Type B pancreatic cell (in vitro differentiated cells): ENCODE data around the gene RPLP2. TPM values are rescaled to one million over a fixed set of nuclear protein-coding genes. Genes with fewer than 3 reads are reported as not detected.

ENCODE experiments used
- DNase-seq: peaks from one replicate; pipeline ENCODE4 v3.0.0; 2021; ENCODE audit warnings: mixed read lengths; ENCODE audit not compliant: unreplicated experiment; ENCODE audit errors: extremely low spot score
- H3K27ac Mint-ChIP-seq: 2 replicates; pipeline ENCODE4 v1.8.0; 2021; ENCODE audit warnings: mild to moderate bottlenecking, mixed read lengths
- H3K27me3 Mint-ChIP-seq: 2 replicates; pipeline ENCODE4 v1.8.0; 2021; ENCODE audit warnings: mixed read lengths
- H3K36me3 Mint-ChIP-seq: 2 replicates; pipeline ENCODE4 v1.8.0; 2021; ENCODE audit warnings: mixed read lengths
- H3K4me1 Mint-ChIP-seq: one replicate; pipeline ENCODE4 v1.8.0; 2021; ENCODE audit warnings: mixed read lengths; ENCODE audit not compliant: unreplicated experiment
- H3K4me3 Mint-ChIP-seq: 2 replicates; pipeline ENCODE4 v1.8.0; 2021; ENCODE audit warnings: mild to moderate bottlenecking, mixed read lengths
- H3K9me3 Mint-ChIP-seq: 2 replicates; pipeline ENCODE4 v1.8.0; 2021; ENCODE audit warnings: mixed read lengths
- CTCF ChIP-seq: fragments of 200-600 bp; sonication (generic); conservative IDR thresholded peaks from 2 replicates; pipeline ENCODE4 v1.5.0; 2021; ENCODE audit warnings: antibody characterized with exemption, mild to moderate bottlenecking
- total RNA-seq: library from RNA; stranded (reverse); gene quantifications from 2 replicates; pipeline ENCODE4 v1.2.1, GENCODE V29; 2021; ENCODE audit warnings: low replicate concordance

The RPLP2 gene
- total RNA-seq, 1 donor from 2014 or later, result 1,985 TPM

DNA sequence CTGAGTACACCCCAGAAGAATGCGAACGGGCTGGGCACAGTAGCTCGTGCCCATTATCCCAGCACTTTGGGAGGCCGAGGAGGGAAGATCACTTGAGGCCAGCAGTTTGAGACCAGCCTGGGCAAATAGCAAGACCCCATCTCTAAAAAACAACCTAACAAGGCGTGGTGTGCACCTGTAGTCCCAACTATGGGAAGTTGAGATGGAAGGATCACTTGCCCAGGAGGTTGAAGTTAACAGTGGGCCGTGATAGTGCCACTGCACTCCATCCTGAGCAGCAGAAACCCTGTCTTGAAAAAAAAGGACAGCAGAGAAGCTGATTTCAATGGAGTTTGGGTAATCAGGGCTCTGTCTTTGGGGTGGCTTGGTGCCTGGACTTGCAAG lies 3.3 kb downstream of the RPLP2 start:
- DNase-seq, result no peak
- no peaks in the 10 kb centered on the region for H3K9me3 Mint-ChIP-seq
- H3K4me3 Mint-ChIP-seq, result no peak overlapping the region
- no peak for TF ChIP-seq CTCF
- H3K27me3 Mint-ChIP-seq, result no peaks in the 10 kb centered on the region
- H3K36me3 Mint-ChIP-seq, result no peaks in the 10 kb centered on the region
- H3K4me1 Mint-ChIP-seq, result peaks cover 10% of the 10 kb centered on the region
- no peak overlapping the region for H3K27ac Mint-ChIP-seq

DNA sequence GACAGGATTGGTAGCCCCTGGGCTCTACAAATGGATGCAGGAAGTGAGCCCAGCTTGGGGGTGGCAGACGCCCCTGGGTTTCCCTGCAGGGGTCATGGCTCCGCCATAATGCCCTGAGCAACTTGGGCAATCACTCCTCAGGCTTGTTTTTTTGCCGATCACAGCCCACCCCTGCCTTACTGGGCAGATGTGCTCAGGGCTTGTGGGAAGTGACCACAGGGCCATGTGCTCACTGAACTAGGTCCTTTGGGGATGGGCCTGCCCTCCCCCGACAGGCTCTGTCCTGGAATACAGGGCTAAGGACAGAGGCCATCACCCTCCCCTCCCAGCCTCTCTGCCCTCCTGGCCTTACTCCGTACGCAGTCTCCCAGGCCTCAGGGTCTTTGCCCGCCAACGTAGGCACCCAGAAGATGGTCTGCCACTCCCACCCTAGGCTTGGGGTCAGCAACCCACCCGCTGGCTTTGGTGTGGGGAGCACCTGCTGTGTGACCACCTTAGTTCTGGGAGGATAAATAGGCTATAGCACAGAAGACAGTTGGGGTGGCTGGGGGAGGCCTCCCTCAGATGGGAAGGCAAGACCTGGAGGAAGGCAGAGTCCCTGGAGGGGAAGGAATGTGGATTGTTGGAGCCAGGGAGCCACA lies 3.8 kb downstream of the RPLP2 start:
- no peak for DNase-seq
- Mint-ChIP-seq H3K27ac (no peak overlapping the region), H3K4me1 (peaks cover 10% of the 10 kb centered on the region), H3K4me3 (no peak overlapping the region), H3K27me3 (no peaks in the 10 kb centered on the region), H3K9me3 (no peaks in the 10 kb centered on the region), H3K36me3 (no peaks in the 10 kb centered on the region)
- TF ChIP-seq CTCF, result no peak

DNA sequence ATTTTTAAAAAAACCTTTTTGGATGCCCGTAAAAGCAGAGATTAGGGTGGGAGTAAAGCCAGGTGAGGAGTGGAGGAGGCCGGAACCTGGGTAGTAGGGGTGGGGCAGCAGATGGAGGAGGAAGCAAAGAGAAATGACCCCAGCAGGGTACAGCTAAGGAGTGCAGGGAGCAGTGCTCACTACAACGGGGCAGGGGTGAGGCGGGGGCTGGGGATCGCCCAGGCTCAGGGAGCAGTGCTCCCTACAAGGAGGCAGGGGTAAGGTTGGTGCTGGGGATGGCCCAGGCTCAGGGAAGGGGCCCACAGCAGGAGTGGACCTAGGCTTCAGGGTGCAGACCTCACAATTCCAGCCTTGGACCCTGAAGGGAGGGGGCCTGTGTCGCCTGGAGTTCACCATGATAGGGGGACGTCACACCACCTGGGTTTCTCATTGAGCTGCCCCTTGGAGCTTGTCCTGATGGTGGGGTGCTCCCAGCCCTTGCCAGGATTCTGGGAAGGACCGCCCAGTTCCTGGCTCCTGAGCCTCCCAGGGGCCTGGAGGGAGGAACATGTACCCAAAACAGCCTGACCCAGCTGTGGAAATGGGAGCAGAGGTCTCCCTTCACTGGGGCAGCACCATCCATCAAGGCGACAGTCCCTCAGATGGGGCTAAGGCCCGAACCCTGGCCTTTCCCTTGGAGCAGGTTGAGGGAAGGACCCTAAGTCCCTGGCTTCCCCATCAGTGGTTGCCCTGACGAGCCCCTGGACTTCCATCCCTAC lies 6.1 kb downstream of the RPLP2 start:
- no peaks in the 10 kb centered on the region for H3K36me3 Mint-ChIP-seq
- TF ChIP-seq CTCF, result no peak
- DNase-seq, result no peak
- no peaks in the 10 kb centered on the region for H3K9me3 Mint-ChIP-seq
- H3K27me3 Mint-ChIP-seq, result no peaks in the 10 kb centered on the region
- H3K4me1 Mint-ChIP-seq, result peaks cover 8% of the 10 kb centered on the region
- H3K27ac Mint-ChIP-seq, result peak overlapping the region; percentile 23
- H3K4me3 Mint-ChIP-seq, result no peak overlapping the region

DNA sequence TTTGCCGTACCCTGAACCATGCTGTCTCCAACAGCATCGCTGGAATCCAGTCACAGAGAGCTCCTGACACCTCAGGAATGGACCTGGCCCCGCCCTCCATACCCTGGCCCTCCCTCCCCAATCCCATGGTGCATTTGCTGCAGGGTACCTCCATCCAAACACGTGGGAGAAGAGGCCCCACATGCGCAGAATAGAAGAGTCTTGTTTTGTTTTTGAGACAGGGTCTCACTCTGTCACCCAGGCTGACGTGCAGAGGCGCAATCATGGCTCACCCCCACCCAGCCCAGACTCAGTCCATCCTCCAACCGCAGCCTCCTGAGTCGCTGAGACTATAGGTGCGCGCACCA lies 6.6 kb downstream of the RPLP2 start:
- DNase-seq, result no peak
- Mint-ChIP-seq H3K27ac (peak overlapping the region; percentile 23), H3K4me1 (peaks cover 3% of the 10 kb centered on the region), H3K9me3 (no peaks in the 10 kb centered on the region), H3K27me3 (no peaks in the 10 kb centered on the region), H3K36me3 (no peaks in the 10 kb centered on the region), H3K4me3 (no peak overlapping the region)
- no peak for TF ChIP-seq CTCF

- H3K4me1 Mint-ChIP-seq, result no peaks in the 10 kb centered on the region
- DNase-seq, result no peak
- no peaks in the 10 kb centered on the region for H3K9me3 Mint-ChIP-seq
- H3K27me3 Mint-ChIP-seq, result no peaks in the 10 kb centered on the region
- no peaks in the 10 kb centered on the region for H3K36me3 Mint-ChIP-seq
- TF ChIP-seq CTCF, result no peak
- peak within 1 kb of the TSS; percentile 79 for H3K4me3 Mint-ChIP-seq
- no peak within 1 kb of the TSS for H3K27ac Mint-ChIP-seq
Observed at GRCh38 chr11:818396-819128, 8.8 kb downstream of the RPLP2 start, which contains the start of gene PNPLA2. TSS of gene PNPLA2 (plus strand) at chr11:818914. CDS start at chr11:819719, 805 bp downstream.
